HG03565 (cell line): ENCODE measurements around the gene FAM199X.

ENCODE experiments used
- ATAC-seq: cut with Tn5 transposase; IDR thresholded peaks from one replicate; pipeline ENCODE4 v1.9.1; 2021; ENCODE audit warnings: mild to moderate bottlenecking, moderate library complexity; ENCODE audit not compliant: unreplicated experiment

The FAM199X gene

DNA sequence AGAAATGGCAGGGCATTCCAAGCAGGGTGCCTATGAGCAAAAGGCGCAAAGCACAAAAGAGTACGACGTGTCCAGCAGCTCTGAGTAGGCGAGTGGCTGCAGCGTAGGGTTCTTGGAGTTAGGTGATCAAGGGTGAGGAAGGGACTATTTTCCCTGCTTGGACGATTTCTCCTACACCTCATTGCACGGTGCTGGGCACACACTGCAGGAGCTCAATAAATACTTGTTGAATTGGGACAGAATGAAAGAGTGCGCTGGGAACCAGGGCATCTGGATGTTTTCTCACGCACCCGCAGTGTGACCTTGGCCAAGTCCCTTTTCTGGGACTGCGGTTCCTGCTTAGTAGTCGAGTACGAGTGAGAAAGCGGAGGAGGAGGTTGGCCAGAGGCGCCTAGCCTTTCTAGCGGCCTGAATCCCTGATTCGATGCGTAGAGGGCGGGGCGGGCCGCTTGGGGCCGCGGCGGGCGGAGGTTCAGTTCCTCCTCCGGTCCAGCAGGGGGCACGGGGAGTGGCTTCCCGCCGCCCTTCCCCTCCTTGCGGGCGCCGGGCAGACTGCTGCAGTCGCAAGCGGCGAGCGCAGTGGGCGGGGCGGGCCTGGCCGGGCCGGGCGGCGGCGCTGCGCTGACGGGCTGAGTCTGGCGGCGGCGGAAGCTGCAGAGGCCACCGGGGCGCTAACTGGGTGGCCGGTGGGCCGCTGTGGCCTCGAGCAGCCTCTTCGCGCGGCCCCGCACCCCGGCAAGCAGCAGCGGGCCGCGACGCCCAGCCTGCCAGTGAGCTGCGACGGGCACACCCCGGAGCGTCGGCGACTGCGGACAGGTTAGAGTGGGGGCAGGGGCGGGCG lies at the start of gene FAM199X:
Gene FAM199X, plus strand, starts transcription at position 560 of the 841 bp plus-strand sequence. CDS start 333 bp downstream, outside the sequence.
- ATAC-seq, result peak; percentile 90

- no peak for ATAC-seq
Observed at GRCh38 chrX:104117759-104118158, 48.5 kb upstream of the FAM199X start.

DNA sequence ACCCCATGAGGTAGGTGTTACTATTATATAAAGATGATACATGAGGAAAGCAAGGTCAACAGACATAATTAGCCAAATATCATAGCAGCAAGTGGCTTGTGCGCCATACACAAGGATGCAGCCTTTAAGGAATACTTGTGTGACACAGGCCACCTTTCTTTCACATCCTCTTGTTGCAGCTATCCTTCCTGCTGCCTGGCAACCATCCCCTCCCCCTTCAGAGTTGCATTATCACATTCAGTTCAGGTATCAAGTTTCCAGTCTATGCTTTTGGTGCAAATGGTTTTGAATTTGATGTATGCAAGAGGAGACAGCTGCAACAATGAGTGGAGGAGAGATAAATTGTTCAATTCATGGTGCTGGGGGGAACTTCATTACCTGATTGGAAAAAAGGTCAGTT lies 47.5 kb upstream of the FAM199X start:
- ATAC-seq, result no peak

- peak; percentile 60 for ATAC-seq
Observed at GRCh38 chrX:104122829-104123228, 43.4 kb upstream of the FAM199X start.

DNA sequence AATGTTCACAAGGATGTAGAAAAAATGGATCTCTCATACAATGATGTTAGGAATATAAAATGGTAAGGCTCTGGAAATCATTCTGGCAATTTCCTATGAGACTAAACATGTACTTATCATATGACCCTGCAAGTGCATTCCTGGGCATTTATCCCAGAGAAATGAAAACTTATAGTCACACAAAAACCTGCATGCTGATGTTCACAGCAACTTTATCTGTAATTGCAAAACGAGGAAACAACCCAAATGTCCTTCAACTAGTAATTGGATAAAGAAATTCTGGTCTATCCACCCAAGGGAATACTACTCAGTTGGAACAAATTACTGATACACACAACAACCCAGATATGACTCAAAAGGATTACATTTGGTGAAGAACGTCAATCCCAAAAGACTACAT lies 39.4 kb upstream of the FAM199X start:
- no peak for ATAC-seq

DNA sequence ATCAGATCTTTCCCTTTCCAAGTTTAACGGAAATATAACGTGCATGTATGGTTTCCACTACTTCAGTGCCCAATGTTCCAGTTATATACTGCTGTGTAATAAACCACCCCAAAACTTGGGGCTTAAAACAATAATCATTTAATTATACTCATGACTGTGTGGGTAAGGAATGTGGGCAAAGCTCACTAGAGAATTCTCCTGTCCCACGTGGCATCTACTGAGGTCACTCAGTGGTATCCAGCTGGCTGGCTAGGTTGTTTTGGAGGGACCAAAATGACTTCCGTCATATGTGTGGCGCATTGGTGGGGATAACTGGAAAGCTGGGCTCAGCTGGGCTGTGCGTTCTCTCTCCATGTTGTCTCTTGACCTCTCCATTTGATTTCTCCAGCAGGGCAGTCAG lies 35.4 kb upstream of the FAM199X start:
- no peak for ATAC-seq

- no peak for ATAC-seq
Observed at GRCh38 chrX:104134583-104135261, 31.5 kb upstream of the FAM199X start.

DNA sequence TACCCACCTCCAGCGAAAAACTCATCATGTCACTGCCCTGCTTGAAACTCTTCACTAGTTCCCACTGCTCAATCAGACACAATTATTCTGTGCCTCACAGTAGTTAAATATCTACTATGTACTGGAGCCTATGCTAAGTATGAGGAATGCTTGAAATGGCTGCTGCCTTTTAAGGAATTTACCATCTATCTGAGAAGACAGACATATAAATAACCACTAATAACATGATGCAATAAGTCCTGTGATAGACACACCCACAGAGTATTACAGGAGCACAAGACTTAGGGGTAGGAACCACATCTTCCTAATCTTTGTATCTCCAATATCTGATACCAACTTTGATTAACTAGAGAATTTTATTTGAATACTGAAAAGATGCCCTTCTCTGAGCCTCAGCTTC lies 30.6 kb upstream of the FAM199X start:
- ATAC-seq, result no peak

GRCh38 chrX:104136241-104137019 lies 29.8 kb upstream of the FAM199X start:
- peak; percentile 82 for ATAC-seq

DNA sequence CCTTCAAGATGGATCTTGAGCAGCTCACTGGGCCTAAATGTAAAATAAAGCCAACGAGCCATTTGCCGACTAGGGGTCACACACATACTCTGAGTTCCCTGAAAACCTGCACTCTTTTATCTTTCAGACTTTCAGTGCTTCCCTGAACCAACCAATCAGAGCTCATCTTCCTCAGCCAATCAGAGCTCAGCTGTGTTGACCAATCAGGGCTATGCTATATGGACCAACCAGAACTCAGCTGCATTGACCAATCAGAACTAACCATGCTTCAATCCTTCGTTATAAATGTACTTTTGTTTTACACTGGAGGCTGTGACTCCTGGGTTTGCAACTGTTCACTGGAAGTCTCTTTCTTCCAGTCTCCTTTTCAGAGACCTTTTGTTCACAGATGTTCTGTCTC lies 28.8 kb upstream of the FAM199X start:
- ATAC-seq, result no peak

DNA sequence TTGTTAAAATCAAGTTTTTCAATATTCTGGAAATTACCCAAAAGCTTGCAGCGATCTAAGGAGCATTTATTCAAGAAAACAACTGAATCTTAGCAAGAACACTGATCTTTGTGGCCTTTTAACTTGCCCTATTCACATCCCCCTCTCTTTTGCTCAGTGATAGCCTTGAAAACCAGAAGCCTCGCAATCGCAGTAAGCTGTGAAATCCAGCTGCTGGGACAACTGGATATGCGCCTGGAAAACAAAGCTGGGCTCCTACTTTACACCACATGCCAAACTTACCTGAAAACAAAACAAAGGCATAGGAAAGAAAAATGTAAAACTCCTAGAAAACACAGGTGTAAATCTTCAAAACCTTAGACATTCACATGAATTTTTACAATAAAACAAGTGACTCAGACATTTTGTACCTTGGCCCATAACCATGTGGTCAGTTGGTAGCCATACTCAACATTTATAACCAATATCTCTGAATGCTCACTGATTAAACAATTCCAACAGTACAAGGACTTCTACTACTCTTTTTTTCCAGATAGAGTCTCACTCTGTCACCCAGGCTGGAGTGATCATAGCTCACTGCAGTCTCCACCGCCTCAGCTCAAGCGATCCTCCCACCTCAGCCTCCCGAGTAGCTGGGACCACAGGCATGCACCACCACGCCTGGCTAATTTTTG lies 25.0 kb upstream of the FAM199X start:
- ATAC-seq, result no peak

DNA sequence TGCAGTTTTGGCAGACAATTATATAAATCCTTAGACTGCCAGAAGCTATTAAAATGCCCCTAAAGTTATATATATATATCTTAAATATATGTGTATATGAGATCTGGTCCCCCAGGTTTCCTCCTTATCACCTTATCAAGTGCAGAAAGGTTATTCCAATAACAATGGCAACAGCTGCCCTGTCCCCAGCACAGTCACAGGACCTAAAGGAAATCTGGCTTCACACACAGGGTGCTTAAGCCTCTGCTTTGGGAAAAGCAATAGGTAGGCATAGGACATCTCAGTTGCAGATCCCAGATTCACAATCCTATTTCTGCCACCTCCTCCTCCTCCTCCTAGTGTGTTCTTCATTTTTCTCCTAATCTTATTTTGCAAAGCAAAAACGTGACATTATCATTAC lies 15.2 kb upstream of the FAM199X start:
- no peak for ATAC-seq

DNA sequence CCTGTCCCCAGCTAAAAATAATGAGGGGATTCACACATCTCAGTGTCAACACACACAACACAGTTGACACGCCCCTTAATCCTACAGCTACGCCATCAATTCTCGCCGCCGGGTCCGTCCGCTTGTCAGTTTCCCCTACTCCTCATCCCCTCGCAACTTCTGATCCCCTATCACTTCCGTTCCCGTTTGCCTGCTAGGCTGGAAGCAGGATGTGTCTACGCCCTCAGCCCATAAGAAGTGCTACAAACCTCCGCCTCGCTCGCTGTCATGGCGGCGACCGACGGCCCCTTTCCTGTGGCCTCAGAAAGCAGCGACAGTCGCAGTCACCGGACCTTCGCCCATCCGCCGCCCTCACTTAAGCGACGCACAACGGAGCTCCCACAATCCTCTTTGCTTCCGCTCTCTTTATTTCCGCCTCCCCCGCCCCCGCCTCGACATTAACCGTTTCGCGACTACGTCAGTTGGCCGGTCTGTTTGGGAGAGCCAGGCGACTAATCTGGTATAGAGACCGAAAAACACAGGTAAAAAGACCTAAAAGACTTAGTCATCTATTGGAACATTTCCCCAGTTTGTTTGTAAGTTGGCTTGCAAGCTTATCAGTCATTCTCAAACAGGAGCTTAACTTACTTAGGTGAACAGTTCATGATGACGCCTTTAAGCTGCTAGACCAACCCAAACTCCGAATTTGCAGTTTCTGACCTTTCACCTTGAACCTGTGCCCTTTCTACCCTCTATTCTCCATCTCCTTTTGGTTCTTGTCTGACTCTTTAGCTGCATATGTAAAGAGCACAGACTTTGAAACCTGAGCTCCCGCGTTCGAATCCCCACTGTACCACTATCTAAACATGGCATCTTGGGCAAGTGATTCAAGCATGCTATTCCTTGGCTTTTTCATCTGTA lies 9.4 kb upstream of the FAM199X start, which contains the start of gene SLC25A53:
Gene SLC25A53, minus strand, starts transcription at position 380 of the 900 bp plus-strand sequence. CDS start 51,752 bp downstream, outside the sequence.
- ATAC-seq, result peak; percentile 91

DNA sequence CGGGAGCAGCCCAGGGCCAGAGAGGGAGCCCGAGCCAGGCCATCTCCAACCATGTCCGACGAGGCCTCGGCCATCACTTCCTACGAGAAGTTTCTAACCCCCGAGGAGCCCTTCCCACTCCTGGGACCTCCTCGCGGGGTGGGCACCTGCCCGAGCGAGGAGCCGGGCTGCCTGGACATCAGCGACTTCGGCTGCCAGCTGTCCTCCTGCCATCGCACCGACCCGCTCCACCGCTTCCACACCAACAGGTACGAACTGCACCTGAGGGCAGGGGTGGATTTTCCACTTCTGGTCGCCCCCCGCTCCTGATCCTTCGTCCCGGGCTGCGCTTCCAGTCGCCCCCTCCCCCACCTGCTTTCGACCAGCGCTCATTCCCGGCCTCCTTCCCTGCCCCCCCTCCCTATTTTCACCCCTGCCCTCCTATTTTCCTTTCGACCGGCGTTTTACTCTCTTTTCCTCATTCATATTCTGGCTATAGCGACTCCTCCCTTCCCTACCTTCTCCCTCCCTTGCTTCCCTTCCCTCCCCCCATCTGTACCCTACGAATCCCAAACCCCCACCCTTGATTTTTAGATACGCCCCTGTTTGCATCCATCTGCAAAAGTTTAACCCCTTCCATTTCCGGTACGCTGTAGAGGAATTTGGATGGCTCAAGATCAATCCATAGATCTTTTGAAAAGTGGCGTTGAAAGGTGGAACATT lies 633 bp downstream of the FAM199X start:
- ATAC-seq, result no peak

- no peak for ATAC-seq
Observed at GRCh38 chrX:104168127-104168526, 1.9 kb downstream of the FAM199X start.

GRCh38 chrX:104172121-104172520 lies 5.9 kb downstream of the FAM199X start:
- ATAC-seq, result no peak

GRCh38 chrX:104172788-104173187 lies 6.5 kb downstream of the FAM199X start:
- ATAC-seq, result no peak

- ATAC-seq, result no peak
Observed at GRCh38 chrX:104173841-104174240, 7.6 kb downstream of the FAM199X start.

GRCh38 chrX:104183685-104184084 lies 17.4 kb downstream of the FAM199X start:
- no peak for ATAC-seq
